Osteoblast (primary cell): ENCODE data around the gene DLG1. TPM values are rescaled to one million over a fixed set of nuclear protein-coding genes. Genes with fewer than 3 reads are reported as not detected.

ENCODE experiments used
- DNase-seq: peaks from one replicate; pipeline ENCODE4 v3.0.0; 2011; ENCODE audit warnings: low spot score, mixed read lengths; ENCODE audit not compliant: insufficient read length; ENCODE audit errors: missing footprints
- H2AFZ ChIP-seq: 2 replicates; pipeline ENCODE4 v1.6.0; 2011; ENCODE audit warnings: mild to moderate bottlenecking, low read length
- H3K27ac ChIP-seq: 2 replicates; pipeline ENCODE4 v1.5.1; 2011; ENCODE audit warnings: mild to moderate bottlenecking, low read depth, low read length, moderate library complexity
- H3K27me3 ChIP-seq: 2 replicates; pipeline ENCODE4 v1.6.0; 2012; ENCODE audit warnings: mild to moderate bottlenecking, control low read depth, inconsistent platforms, low read length, moderate library complexity; ENCODE audit not compliant: insufficient read depth
- H3K36me3 ChIP-seq: 2 replicates; pipeline ENCODE4 v1.5.1; 2011; ENCODE audit warnings: mild to moderate bottlenecking, low read length, control low read depth, moderate library complexity; ENCODE audit not compliant: insufficient read depth
- H3K4me1 ChIP-seq: 2 replicates; pipeline ENCODE4 v1.5.1; 2011; ENCODE audit warnings: mild to moderate bottlenecking, low read length, control low read depth, moderate library complexity; ENCODE audit not compliant: insufficient read depth
- H3K4me2 ChIP-seq: 2 replicates; pipeline ENCODE4 v1.6.0; 2011; ENCODE audit warnings: mild to moderate bottlenecking, low read length; ENCODE audit not compliant: insufficient read depth
- H3K4me3 ChIP-seq: fragments of 200-600 bp; sonication (generic); 3 replicates; pipeline ENCODE4 v1.5.1; 2012; ENCODE audit warnings: mild to moderate bottlenecking, low read length, inconsistent platforms; ENCODE audit not compliant: insufficient read depth
- H3K79me2 ChIP-seq: 2 replicates; pipeline ENCODE4 v1.6.0; 2012; ENCODE audit warnings: mild to moderate bottlenecking, low read length, control low read depth, inconsistent platforms; ENCODE audit not compliant: insufficient read depth
- H3K9me3 ChIP-seq: 2 replicates; pipeline ENCODE4 v1.5.1; 2011; ENCODE audit warnings: low read depth, low read length, control low read depth
- H4K20me1 ChIP-seq: 2 replicates; pipeline ENCODE4 v1.6.0; 2012; ENCODE audit warnings: mild to moderate bottlenecking, low read length, control low read depth; ENCODE audit not compliant: insufficient read depth
- CTCF ChIP-seq: IDR thresholded peaks from 2 replicates; pipeline ENCODE4 v1.5.1; 2011; ENCODE audit warnings: mild to moderate bottlenecking, low read depth, low read length, moderate library complexity; ENCODE audit errors: extremely low read depth
- small RNA-seq: library from RNA; depleted of rRNA; stranded (forward); fragments of <200 nt; gene quantifications from one replicate; pipeline ENCODE3, GENCODE V24; 2012
- total RNA-seq: library from RNA; depleted of rRNA; stranded (reverse); fragments of >200 nt; gene quantifications from 2 replicates; pipeline ENCODE4 v1.2.3, GENCODE V29; 2012

Gene DLG1
- total RNA-seq, 1 donor: 79.3 TPM

DNA sequence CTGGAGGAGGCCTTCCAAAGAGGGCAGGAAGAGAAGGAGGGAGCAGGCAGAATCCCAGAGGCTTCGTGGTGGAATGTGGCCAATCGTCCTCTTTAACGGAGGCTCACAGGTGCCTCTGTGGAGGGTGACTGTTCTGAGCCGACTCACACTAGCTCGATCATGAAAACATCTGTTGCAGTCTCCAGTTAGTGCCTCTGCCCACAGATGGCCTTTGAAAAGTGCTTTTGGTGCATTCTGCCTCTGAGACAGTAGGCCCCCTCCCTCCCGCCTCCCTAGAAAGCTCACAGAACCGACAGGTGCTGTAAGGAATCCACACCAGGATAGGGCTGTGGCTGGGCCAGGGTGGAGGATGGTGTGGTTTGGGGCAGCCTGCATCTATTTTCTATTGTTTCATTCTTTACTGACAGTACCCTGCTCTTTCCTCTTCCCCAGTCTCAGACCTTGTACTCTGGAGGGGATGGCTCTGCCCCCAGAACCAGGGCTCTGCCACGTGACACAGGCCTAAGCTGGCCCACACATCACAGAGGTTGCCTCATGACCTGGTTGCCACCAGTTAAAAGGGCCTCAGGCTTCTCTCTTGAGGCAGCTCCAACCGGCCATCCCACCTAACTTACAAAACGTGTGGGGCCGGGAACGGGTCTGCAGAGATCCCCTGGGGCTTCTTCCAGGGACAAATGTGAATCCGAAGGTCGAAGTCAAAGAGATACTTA, 302.6 kb downstream of the DLG1 start:
- Histone ChIP-seq H3K36me3 (no peaks in the 10 kb centered on the region), H4K20me1 (no peaks in the 10 kb centered on the region), H3K27ac (no peak overlapping the region), H3K4me2 (no peak overlapping the region), H3K4me1 (no peaks in the 10 kb centered on the region), H3K27me3 (no peaks in the 10 kb centered on the region), H2AFZ (no peak overlapping the region), H3K4me3 (no peak overlapping the region), H3K79me2 (no peaks in the 10 kb centered on the region), H3K9me3 (no peaks in the 10 kb centered on the region)
- no peak for TF ChIP-seq CTCF
- DNase-seq: peak; percentile 61

DNA sequence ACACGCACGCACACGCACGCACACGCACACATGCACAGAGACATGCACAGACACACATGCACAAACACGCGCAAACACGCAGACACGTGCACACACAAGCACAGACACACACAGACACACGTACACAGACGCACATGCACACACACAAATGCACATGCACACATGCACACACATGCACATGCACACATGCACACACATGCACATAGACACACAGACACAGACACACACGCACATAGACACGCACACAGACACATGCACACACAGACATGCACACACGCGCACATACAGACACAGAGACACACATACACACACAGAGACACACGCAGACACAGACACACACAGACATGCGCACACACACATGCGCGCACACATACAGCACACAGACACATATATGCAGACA, 303.4 kb downstream of the DLG1 start:
- peak; percentile 35 for DNase-seq
- no peaks in the 10 kb centered on the region for H3K36me3 ChIP-seq
- no peaks in the 10 kb centered on the region for H3K79me2 ChIP-seq
- no peak overlapping the region for H3K4me2 ChIP-seq
- TF ChIP-seq CTCF: no peak
- H3K27ac ChIP-seq: no peak overlapping the region
- H4K20me1 ChIP-seq: no peaks in the 10 kb centered on the region
- H2AFZ ChIP-seq: no peak overlapping the region
- no peak overlapping the region for H3K4me3 ChIP-seq
- no peaks in the 10 kb centered on the region for H3K27me3 ChIP-seq
- no peaks in the 10 kb centered on the region for H3K4me1 ChIP-seq
- no peaks in the 10 kb centered on the region for H3K9me3 ChIP-seq

GRCh38 chr3:196994056-196994455, 304.4 kb downstream of the DLG1 start:
- H3K27ac ChIP-seq: no peak overlapping the region
- no peaks in the 10 kb centered on the region for H3K27me3 ChIP-seq
- H3K9me3 ChIP-seq: no peaks in the 10 kb centered on the region
- H3K79me2 ChIP-seq: no peaks in the 10 kb centered on the region
- H4K20me1 ChIP-seq: no peaks in the 10 kb centered on the region
- H3K36me3 ChIP-seq: no peaks in the 10 kb centered on the region
- H2AFZ ChIP-seq: no peak overlapping the region
- H3K4me3 ChIP-seq: no peak overlapping the region
- H3K4me2 ChIP-seq: no peak overlapping the region
- peaks cover 2% of the 10 kb centered on the region for H3K4me1 ChIP-seq
- peak; percentile 15 for DNase-seq
- no peak for TF ChIP-seq CTCF

Small RNA genes within 50 kb of the gene (small RNA-seq; reads per million reads assigned to genes)
- 0.22 reads per million for gene MIR4797
